GM21576 (cell line): ENCODE measurements around the gene STX8.

ENCODE experiments used
- ATAC-seq: cut with Tn5 transposase; IDR thresholded peaks from one replicate; pipeline ENCODE4 v1.9.1; 2021; ENCODE audit warnings: mild to moderate bottlenecking, moderate library complexity; ENCODE audit not compliant: unreplicated experiment

Gene STX8

DNA sequence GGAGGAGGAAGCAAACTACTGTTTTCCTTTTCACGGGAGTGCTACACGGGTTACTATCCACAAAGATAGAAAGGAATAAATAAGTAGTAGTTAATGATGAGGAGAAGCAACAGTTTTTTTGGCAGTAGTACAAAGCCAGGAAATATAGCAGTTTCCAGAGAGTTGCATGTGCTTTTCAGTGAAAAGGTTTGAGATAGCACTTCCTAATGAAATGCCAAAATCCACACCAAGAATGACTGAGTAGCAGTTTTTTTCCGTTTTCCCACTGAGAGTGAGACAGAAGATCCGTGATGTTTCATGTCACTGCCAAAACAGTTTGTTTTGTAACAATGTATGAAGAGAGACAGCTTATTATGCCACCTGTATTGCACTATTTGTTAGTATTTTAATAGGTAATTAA lies 129.1 kb downstream of the STX8 start:
- ATAC-seq = no peak

DNA sequence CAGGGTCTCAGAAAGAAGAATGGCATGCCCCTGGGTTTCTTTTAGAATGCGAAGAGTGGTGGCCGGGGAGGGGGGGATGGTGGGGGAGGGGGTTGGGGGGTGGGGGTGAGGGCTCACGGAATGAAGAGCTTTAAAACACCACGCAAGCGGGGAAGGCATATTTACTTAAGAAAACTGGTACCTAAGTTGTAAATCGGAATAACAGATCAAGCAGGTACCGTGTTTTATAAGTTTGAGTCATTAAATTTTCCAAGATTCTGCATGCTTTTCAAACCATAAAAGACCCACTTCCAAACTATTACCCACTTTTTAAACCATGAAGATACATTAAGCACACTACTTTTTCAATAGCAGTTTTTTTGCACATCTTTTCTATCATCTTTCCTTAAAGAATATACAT lies 130.2 kb downstream of the STX8 start:
- ATAC-seq = no peak

DNA sequence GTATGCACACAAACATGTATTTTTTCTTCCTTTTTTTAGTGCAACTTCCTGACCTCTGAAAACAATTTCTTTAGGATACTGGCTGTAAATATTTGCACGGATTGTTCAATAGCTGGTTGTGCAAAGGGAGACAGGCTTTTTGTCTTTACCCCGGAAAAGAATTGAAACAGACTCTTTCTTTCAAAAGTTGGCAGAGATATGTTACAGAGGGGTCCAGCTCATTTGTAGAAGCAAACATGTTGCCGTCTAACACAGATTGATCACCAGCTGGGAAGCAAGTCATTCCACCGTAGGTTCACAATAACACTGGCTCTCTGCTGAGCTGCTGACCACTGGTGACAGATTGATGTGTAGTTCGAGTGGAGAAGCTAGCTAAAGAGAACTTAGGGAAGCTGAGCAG lies 130.9 kb downstream of the STX8 start:
- ATAC-seq = no peak

- no peak for ATAC-seq
Measured at GRCh38 chr17:9443811-9444210, 131.8 kb downstream of the STX8 start.

DNA sequence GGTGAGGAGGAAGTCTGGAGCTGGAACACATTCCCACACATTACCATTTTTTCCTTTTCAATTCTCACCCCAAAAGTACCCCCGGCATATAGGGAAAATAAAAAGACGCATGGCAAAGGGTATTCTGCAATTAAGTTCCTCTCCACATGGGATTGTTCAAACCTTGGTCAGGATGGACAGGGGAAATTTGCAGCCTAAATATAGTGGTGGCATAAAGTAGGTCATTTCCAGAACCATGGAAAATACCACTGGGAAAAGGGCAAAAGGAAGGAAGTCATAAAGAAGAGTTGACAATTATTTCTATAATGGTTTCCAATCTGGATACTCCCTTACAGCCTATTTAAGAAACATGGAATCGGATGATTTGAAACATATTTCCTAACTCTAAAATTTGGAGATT lies 135.8 kb downstream of the STX8 start:
- no peak for ATAC-seq

DNA sequence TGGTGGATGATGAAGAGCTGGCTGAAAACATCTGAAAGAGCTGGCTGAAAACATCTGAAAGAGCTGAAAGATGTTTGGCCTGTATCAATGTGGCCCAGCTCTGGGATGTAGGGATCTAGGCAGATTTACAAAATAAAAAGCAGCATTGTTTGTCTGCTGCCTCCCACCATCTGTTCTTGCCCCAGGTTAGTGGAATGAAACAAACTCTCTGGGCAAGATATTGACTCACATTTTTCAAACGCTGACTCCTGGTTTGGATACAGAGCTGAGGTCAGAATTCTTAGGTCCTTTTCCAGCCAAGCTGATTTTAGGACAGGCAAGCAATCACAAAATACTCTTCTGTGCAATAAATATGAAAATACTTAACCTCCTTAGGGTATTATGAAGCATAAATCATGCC lies 139.0 kb downstream of the STX8 start:
- no peak for ATAC-seq

- no peak for ATAC-seq
Measured at GRCh38 chr17:9435165-9435564, 140.5 kb downstream of the STX8 start.

DNA sequence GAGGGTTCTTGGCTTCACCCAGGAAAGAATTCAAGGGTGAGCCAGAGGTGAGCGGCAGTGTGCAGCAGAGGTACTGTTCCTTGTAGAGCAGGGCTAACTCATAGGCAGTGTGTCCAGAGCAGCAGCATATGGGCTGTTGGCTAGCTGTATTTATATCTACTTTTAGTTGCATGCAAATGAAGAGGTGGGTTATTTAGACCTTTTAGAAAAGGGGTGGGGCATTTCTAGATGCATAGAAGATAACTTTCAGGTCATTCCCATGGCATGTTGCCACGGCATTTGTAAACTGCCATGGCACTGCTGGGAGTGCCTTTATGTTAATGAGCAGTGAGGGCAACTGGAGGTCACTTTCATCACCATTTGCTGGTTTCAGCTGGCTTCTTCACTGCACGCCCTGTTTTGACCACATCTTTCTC lies 141.0 kb downstream of the STX8 start:
- no peak for ATAC-seq

GRCh38 chr17:9432934-9433421 lies 142.6 kb downstream of the STX8 start:
- ATAC-seq = peak; percentile 30

- peak; percentile 67 for ATAC-seq
Measured at GRCh38 chr17:9432134-9432885, 143.3 kb downstream of the STX8 start.

DNA sequence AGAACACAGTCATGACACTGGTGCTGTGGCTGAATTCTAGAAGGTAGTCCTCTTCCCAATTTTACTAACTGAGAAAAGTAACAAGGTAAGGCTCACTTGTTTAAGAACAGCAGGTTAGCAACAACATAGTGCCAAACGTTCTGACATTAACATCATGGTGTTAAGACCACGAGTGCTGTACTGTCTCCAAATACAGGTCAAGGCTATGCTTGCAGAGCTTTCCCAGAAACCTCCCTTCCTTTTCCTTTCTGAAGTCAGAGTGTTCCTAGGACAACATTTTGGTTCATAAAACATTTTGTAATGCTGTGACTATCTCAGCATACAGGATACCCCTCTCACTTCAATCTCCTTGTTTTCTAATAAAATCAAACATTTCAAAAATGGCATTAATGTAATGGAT lies 144.0 kb downstream of the STX8 start:
- ATAC-seq = no peak

DNA sequence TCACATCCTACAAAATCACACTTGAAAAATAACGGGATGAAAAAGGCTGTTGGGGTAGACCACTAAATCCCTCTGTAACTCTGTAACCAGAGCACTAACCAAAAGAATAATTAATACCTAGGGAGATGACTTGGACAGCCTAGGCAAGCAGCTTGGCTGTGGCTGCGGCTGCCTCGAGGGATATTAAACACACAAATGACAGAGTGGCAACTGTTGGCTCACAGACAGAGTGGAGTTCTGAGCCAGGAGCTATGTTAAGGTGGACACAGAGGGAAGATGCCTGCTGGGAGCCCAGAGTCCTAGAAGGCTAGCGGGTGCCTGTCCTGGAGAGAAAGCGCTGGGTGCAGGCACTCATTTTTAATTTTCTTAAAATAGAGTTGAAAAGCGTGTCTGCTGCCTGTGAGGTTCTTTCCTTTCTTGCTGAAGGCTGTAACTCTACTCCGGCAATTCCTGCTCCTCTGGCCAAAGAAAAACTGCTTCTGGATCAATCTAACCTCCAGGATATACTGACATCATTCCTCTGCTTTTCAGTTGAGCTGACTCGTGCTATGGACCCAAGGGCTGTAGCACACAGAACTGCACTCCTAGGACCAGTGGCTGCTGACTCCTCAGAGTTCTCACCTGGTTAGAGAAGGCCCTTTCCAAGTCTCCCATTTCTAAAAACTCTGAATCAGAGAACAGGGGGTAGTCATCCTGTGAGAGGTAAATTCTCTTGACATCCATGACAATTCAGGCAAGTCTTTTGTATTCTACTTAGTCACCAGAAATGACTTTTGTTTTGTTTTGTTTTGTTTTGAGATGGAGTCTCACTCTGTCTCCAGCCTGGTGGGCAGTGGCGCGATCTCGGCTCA lies 147.9 kb downstream of the STX8 start:
- ATAC-seq = no peak

DNA sequence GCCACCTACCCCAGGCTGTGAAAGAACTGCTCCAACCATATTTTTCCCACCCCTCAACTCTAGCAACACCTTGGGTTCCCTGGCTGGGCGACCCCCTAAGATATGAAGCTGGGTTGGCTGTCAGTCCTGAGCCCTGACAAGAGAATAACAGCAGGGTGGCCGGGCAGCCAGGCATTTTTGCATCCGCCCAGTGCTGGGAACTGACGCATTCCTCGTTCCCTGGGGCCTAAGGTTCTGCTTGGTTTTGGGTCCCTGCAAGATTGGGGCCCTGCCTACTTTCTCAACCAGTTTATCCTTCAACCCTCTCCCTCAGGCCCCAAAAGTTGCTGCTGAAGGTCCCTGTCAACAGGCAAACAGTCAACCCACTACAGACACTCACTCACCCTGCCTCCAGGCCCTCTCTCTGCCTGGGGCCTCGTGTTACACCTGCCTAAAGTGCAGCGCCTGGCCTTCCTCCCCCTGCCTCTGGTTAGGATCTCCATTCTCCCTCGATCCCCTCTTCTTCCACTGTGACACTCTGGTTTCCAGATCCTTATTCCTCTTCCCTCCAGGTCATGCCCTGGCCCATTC lies 151.5 kb downstream of the STX8 start:
- no peak for ATAC-seq

- no peak for ATAC-seq
Measured at GRCh38 chr17:9421525-9421924, 154.1 kb downstream of the STX8 start.

GRCh38 chr17:9419932-9420453 lies 155.6 kb downstream of the STX8 start:
- ATAC-seq = no peak

- peak; percentile 92 for ATAC-seq
Measured at GRCh38 chr17:9414471-9414870, 161.1 kb downstream of the STX8 start.

GRCh38 chr17:9410737-9411136 lies 164.9 kb downstream of the STX8 start:
- no peak for ATAC-seq

- no peak for ATAC-seq
Measured at GRCh38 chr17:9410301-9410700, 165.3 kb downstream of the STX8 start.

- ATAC-seq = no peak
Measured at GRCh38 chr17:9409878-9410277, 165.7 kb downstream of the STX8 start.

DNA sequence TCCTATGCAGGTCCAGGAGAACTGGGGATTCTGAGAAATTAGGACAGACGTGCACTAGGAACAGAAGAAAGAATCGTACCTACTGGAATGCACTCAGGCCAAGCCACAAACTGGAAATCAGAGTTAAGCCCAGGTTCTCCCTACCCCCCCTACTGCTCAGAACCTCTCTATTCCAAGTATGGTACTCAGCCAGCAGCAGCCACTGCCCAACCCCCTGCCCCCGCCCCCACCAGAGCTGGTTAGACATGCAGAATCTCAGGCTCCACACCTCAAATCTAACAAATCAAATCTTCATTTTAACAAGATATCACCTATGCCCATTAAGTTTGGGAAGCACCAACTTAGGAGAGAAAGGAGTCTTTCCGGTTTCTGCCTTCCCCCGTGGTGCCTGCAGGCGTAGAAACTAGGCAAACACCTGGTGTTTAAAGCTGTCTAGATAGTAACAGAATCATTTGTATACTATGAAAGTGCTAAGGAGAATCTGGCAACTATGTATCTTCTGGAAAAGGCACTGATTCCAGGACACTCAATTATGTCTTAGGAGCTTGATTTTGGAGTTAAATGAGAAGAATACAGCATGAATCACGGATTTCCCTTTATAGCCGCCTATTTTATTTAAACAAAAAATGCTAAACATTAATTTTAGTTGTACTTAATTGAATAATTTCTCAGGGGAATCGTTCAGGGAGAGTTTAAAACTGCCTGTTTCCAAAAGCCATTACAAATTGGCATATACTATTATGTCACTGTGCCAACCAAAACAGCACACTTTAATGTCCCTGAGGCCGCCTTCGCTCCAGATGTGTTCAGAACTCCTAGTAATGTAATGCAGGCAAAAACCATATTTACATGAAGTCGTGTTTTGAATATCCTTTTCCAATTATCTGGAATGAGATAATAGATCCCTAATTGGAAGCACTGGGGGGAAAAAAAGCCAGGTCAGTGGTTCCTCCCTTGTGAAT lies 166.5 kb downstream of the STX8 start:
- no peak for ATAC-seq
